Mucosa of rectum (tissue), 2 donors: Measurements from ENCODE around the gene RTBDN.

ENCODE experiments used
- H3K27ac ChIP-seq, 2 donors: one replicate each; pipeline ENCODE4 v1.7.0; 2013; ENCODE audit warnings: inconsistent platforms in 2 of 2, low read depth in 2 of 2, low read length in 2 of 2
- H3K27me3 ChIP-seq, 2 donors: one replicate each; pipeline ENCODE4 v1.7.0; 2013; ENCODE audit warnings: low read length in 2 of 2; ENCODE audit not compliant: control insufficient read depth in 2 of 2, insufficient read depth in 2 of 2
- H3K36me3 ChIP-seq, 2 donors: one replicate each; pipeline ENCODE4 v1.7.0; 2013; ENCODE audit warnings: low read length in 2 of 2; ENCODE audit not compliant: control insufficient read depth in 2 of 2, insufficient read depth in 2 of 2
- H3K4me1 ChIP-seq, 2 donors: one replicate each; pipeline ENCODE4 v1.7.0; 2013; ENCODE audit warnings: low read length in 2 of 2, mild to moderate bottlenecking in 1 of 2; ENCODE audit not compliant: control insufficient read depth in 2 of 2, insufficient read depth in 2 of 2
- H3K4me3 ChIP-seq, 2 donors: one replicate each; pipeline ENCODE4 v1.7.0; 2013; ENCODE audit warnings: low read length in 2 of 2
- H3K9ac ChIP-seq, 2 donors: one replicate each; pipeline ENCODE4 v1.7.0; 2013; ENCODE audit warnings: low read length in 2 of 2, low read depth in 1 of 2, mild to moderate bottlenecking in 1 of 2
- H3K9me3 ChIP-seq, 2 donors: one replicate each; pipeline ENCODE4 v1.7.0; 2013; ENCODE audit warnings: low read length in 2 of 2; ENCODE audit not compliant: control insufficient read depth in 2 of 2
- donor health status: healthy.
- donor health status: Normal muscosa, but diverticular disease.

The RTBDN gene

GRCh38 chr19:12868540-12869112 is 34.2 kb upstream of the RTBDN start:
- Histone ChIP-seq H3K4me1 (peaks cover 5 to 8% of the 10 kb centered on the region in 2 donors), H3K9ac (no peak overlapping the region), H3K9me3 (no peaks in the 10 kb centered on the region), H3K27me3 (peaks cover 0 to 2% of the 10 kb centered on the region in 2 donors), H3K27ac (no peak overlapping the region), H3K36me3 (no peaks in the 10 kb centered on the region), H3K4me3 (no peak overlapping the region)

- H3K27me3 ChIP-seq = peaks cover 0 to 2% of the 10 kb centered on the region in 2 donors
- H3K9ac ChIP-seq = peak overlapping the region; percentile 14 to 56
- no peaks in the 10 kb centered on the region for H3K9me3 ChIP-seq
- H3K4me3 ChIP-seq = peak overlapping the region; percentile 61 to 70
- H3K27ac ChIP-seq = no peak overlapping the region
- H3K4me1 ChIP-seq = peaks cover 5 to 8% of the 10 kb centered on the region in 2 donors
- H3K36me3 ChIP-seq = no peaks in the 10 kb centered on the region
Observed at GRCh38 chr19:12867120-12868099, 33.0 kb upstream of the RTBDN start.

- Histone ChIP-seq H3K27ac (no peak overlapping the region), H3K9ac (no peak overlapping the region), H3K9me3 (no peaks in the 10 kb centered on the region), H3K36me3 (no peaks in the 10 kb centered on the region), H3K4me3 (no peak overlapping the region), H3K27me3 (peaks cover 0 to 2% of the 10 kb centered on the region in 2 donors), H3K4me1 (peaks cover 5 to 8% of the 10 kb centered on the region in 2 donors)
Observed at GRCh38 chr19:12866416-12867119, 32.2 kb upstream of the RTBDN start.

- Histone ChIP-seq H3K36me3 (no peaks in the 10 kb centered on the region), H3K27ac (no peak overlapping the region), H3K9ac (no peak overlapping the region)
Observed at GRCh38 chr19:12865746-12866415, 31.5 kb upstream of the RTBDN start.

DNA sequence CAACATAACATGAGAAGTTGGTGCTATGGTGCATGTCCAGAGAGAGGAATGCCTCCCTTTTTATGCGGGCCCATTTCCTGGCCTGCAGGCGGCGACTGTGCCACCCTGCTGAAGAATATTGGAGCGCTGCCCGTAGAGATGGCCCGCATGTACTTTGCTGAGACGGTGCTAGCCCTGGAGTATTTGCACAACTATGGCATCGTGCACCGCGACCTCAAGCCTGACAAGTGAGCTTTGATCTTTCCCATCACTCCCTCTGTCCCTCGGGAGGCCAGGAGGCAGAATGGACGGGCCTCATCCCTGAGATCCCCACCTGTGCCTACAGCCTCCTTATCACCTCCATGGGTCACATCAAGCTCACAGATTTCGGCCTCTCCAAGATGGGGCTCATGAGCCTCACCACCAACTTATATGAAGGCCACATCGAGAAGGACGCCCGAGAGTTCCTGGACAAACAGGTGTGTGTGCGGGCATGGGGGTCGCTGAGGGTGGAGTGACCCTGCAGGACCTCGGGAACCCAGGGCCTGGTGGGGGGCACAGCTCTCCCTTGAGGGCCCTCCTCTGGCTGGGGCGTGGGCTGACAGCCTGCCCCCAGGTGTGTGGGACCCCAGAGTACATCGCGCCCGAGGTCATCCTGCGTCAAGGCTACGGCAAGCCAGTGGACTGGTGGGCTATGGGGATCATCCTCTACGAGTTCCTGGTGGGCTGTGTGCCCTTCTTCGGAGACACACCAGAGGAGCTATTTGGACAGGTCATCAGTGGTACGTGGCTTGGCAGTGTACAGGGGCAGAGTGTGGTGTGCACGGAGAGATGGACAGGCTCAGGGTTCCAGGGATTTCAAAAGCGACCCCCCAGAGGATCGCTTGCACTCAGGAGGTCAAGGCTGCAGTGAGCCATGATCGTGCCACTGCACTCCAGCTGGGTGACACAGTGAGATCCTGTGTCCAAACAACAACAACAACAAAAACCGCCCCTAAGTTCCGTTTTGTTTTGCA is 30.6 kb upstream of the RTBDN start:
- H3K36me3 ChIP-seq = no peaks in the 10 kb centered on the region
- no peak overlapping the region for H3K4me3 ChIP-seq
- H3K4me1 ChIP-seq = peaks cover 5 to 8% of the 10 kb centered on the region in 2 donors
- H3K27ac ChIP-seq = no peak overlapping the region
- H3K27me3 ChIP-seq = peaks cover 0 to 2% of the 10 kb centered on the region in 2 donors
- H3K9ac ChIP-seq = no peak overlapping the region
- H3K9me3 ChIP-seq = no peaks in the 10 kb centered on the region

More at GRCh38 chr19:12865746-12866415, 31.5 kb upstream of the RTBDN start:
- Histone ChIP-seq H3K9me3 (no peaks in the 10 kb centered on the region), H3K4me3 (no peak overlapping the region), H3K4me1 (peaks cover 5 to 8% of the 10 kb centered on the region in 2 donors), H3K27me3 (peaks cover 0 to 2% of the 10 kb centered on the region in 2 donors)

DNA sequence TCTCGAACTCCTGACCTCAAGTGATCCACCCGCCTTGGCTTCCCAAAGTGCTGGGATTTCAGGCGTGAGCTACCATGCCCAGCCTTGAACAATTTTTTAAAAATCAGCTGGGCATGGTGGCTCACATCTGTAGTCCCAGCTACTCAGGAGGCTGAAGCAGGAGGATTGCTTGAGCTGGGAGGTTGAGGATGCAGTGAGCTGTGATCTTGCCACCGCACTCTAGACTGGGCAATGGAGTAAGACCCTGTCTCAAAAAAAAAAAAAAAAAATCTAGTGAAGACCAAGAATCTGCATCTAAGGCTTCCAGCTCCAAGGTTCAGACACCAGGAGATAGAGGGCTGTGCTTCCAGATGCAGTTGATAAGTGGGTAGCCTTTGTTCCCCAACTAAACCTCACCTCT is 29.8 kb upstream of the RTBDN start:
- Histone ChIP-seq H3K9me3 (no peaks in the 10 kb centered on the region), H3K9ac (no peak overlapping the region), H3K27me3 (peaks cover 0 to 2% of the 10 kb centered on the region in 2 donors), H3K4me1 (peaks cover 5 to 8% of the 10 kb centered on the region in 2 donors), H3K27ac (no peak overlapping the region), H3K36me3 (no peaks in the 10 kb centered on the region), H3K4me3 (no peak overlapping the region)

DNA sequence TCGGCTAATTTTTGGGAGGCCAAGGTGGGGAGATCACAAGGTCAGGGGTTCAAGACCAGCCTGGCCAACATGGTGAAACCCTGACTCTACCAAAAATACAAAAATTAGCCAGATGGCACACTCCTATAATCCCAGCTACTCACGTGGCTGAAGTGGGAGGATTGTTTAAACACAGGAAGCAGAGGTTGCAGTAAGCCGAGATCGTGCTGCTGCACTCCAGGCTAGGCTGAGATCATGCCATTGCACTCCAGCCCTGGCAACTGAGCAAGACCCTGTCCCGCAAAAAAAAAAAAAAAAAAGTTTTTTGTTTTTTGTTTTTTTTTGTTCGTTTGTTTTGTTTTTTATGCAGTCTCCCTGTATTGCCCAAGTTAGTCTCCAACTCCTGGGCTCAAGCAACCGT is 25.2 kb upstream of the RTBDN start:
- Histone ChIP-seq H3K4me3 (no peak overlapping the region), H3K27me3 (no peaks in the 10 kb centered on the region), H3K27ac (no peak overlapping the region), H3K9ac (no peak overlapping the region), H3K36me3 (no peaks in the 10 kb centered on the region), H3K9me3 (no peaks in the 10 kb centered on the region), H3K4me1 (no peaks in the 10 kb centered on the region)

GRCh38 chr19:12858041-12858928 is 23.9 kb upstream of the RTBDN start:
- H3K4me1 ChIP-seq = no peaks in the 10 kb centered on the region
- H3K27ac ChIP-seq = no peak overlapping the region
- no peaks in the 10 kb centered on the region for H3K27me3 ChIP-seq
- H3K9ac ChIP-seq = no peak overlapping the region
- H3K36me3 ChIP-seq = no peaks in the 10 kb centered on the region
- no peaks in the 10 kb centered on the region for H3K9me3 ChIP-seq
- H3K4me3 ChIP-seq = no peak overlapping the region
